ENCODE results near the gene ZC3H10. TPM values are rescaled to one million over a fixed set of nuclear protein-coding genes. Genes with fewer than 3 reads are reported as not detected.
A peak's percentile ranks its signal among the peaks of the same experiment; 100 is the strongest.

The ZC3H10 gene
- total RNA-seq, 1 experiment from 2014 or later = 8.7 TPM

GRCh38 chr12:56105609-56105902 is 12.5 kb upstream of the ZC3H10 start:
- Histone ChIP-seq H3K4me2 (ENCODE audit: low read length) (peak overlapping the region; percentile 93), H3K4me3 (replicated peaks in 1 of 2; ENCODE audit: low read depth in 1 of 2, low read length in 2 of 2) (peak overlapping the region; percentile 88 to 98), H3K9me2 (ENCODE audit: insufficient read depth) (no peaks in the 10 kb centered on the region), H3K9me3 (ENCODE audit: control insufficient read depth in 1 of 2, insufficient read depth in 1 of 2, low read depth in 1 of 2, low read length in 2 of 2) (no peaks in the 10 kb centered on the region), H3K36me3 (ENCODE audit: control insufficient read depth in 1 of 2, insufficient read depth in 2 of 2, low read length in 2 of 2) (peaks cover 36 to 56% of the 10 kb centered on the region in 2 experiments), H2AFZ (ENCODE audit: low read depth, low read length, poor library complexity, severe bottlenecking) (no peak overlapping the region), H3K27me3 (ENCODE audit: insufficient read depth, low read length) (no peaks in the 10 kb centered on the region), H3K9ac (ENCODE audit: low read length) (peak overlapping the region; percentile 100), H3K79me2 (ENCODE audit: insufficient read depth, low read length) (peaks cover 57% of the 10 kb centered on the region), H3K27ac (ENCODE audit: low read depth, low read length) (peak overlapping the region; percentile 94), H4K20me1 (ENCODE audit: insufficient read depth) (peaks cover 7% of the 10 kb centered on the region; the same call in 1 of the 2 replicates), H3K4me1 (ENCODE audit: control insufficient read depth in 1 of 2, insufficient read depth in 2 of 2, low read length in 2 of 2) (peaks cover 9 to 26% of the 10 kb centered on the region in 2 experiments)
- TF ChIP-seq CBX3 (IDR thresholded peaks at IDR 0.05; ENCODE audit: low read depth) (no peak), POLR2AphosphoS5 (IDR thresholded peaks at IDR 0.05; ENCODE audit: low read depth, low read length) (0 out of 2 replicates have a peak, but pooled peaks have one; percentile 1)
- BruUV-seq (replicated peaks) = no TSS peak
- ChIA-PET POLR2A (interaction anchor here (0.6 to 2.6 kb wide), 6 partner anchors 7 to 108 kb away, joined by 3 to 75 read pairs (median 16); partner anchors contain the start of genes ESYT1, RPL41, SUOX and ZC3H10), CTCF (interaction anchor here (0.9 kb wide), 1 partner anchor 367 kb away, joined by 3 read pairs; no protein-coding TSS in a partner anchor), RAD21 (ENCODE audit: low non-redundant PET in 1 of 2, low total read pairs in 2 of 2, uncharacterized antibody in 2 of 2, unreplicated experiment in 2 of 2) (no interaction called here)
- DNase-seq (ENCODE audit: low read depth, low spot score) (no peak), ATAC-seq (no peak)
- intact Hi-C loops (cut with micrococcal nuclease) = loop anchor here (2.0 kb wide), 1 partner anchor 59 kb away; no protein-coding TSS in a partner anchor

- H3K4me2 ChIP-seq (ENCODE audit: low read length) = 0 out of 2 replicates have a peak overlapping the region, but pooled peaks have one; percentile 93
- no peak overlapping the region for H3K9ac ChIP-seq (ENCODE audit: low read length)
- ATAC-seq = no peak
- DNase-seq (ENCODE audit: low read depth, low spot score) = no peak
- no peaks in the 10 kb centered on the region for H3K27me3 ChIP-seq (ENCODE audit: insufficient read depth, low read length)
- peaks cover 9 to 26% of the 10 kb centered on the region in 2 experiments for H3K4me1 ChIP-seq (ENCODE audit: control insufficient read depth in 1 of 2, insufficient read depth in 2 of 2, low read length in 2 of 2)
- no peaks in the 10 kb centered on the region for H3K9me2 ChIP-seq (ENCODE audit: insufficient read depth)
- H3K36me3 ChIP-seq (ENCODE audit: control insufficient read depth in 1 of 2, insufficient read depth in 2 of 2, low read length in 2 of 2) = peaks cover 41 to 67% of the 10 kb centered on the region in 2 experiments
- ChIA-PET CTCF (interaction anchor here (1.2 kb wide), 1 partner anchor 11 kb away, joined by 3 read pairs; the partner anchor contains the start of gene ZC3H10), RAD21 (ENCODE audit: low non-redundant PET in 1 of 2, low total read pairs in 2 of 2, uncharacterized antibody in 2 of 2, unreplicated experiment in 2 of 2) (no interaction called here), POLR2A (interaction anchor here (0.7 kb wide), 1 partner anchor 11 kb away, joined by 3 read pairs; the partner anchor contains the start of gene ZC3H10)
- TF ChIP-seq YY1 (IDR thresholded peaks at IDR 0.05; ENCODE audit: extremely low read depth, insufficient replicate concordance, low read depth, low read length) (no peak), EGR1 (IDR thresholded peaks at IDR 0.05; ENCODE audit: low read depth) (no peak), CEBPB (IDR thresholded peaks at IDR 0.05; ENCODE audit: low read depth) (no peak), EZH2 (IDR thresholded peaks at IDR 0.05) (no peak), POLR2AphosphoS5 (IDR thresholded peaks at IDR 0.05; ENCODE audit: low read depth, low read length) (no peak), ZFX (IDR thresholded peaks at IDR 0.05) (no peak), CBX3 (IDR thresholded peaks at IDR 0.05; ENCODE audit: low read depth) (no peak), REST (IDR thresholded peaks at IDR 0.05; ENCODE audit: low read depth) (no peak), SIN3A (IDR thresholded peaks at IDR 0.05; ENCODE audit: low read depth) (no peak), TCF7L2 (IDR thresholded peaks at IDR 0.05; ENCODE audit: borderline replicate concordance, extremely low read depth, insufficient read depth, insufficient read length) (no peak), POLR2A (IDR thresholded peaks at IDR 0.05; ENCODE audit: borderline replicate concordance, extremely low read depth, insufficient read depth, insufficient read length) (no peak), ELF1 (IDR thresholded peaks at IDR 0.05; ENCODE audit: borderline replicate concordance, low read depth) (no peak), ATF3 (IDR thresholded peaks at IDR 0.05) (no peak), SRF (IDR thresholded peaks at IDR 0.05; ENCODE audit: low read depth) (no peak)
- H3K4me3 ChIP-seq (replicated peaks in 1 of 2; ENCODE audit: low read depth in 1 of 2, low read length in 2 of 2) = no peak overlapping the region
- no peaks in the 10 kb centered on the region for H3K9me3 ChIP-seq (ENCODE audit: control insufficient read depth in 1 of 2, insufficient read depth in 1 of 2, low read depth in 1 of 2, low read length in 2 of 2)
- intact Hi-C loops (cut with micrococcal nuclease) = no loop called here
- peak overlapping the region; percentile 18 for H3K27ac ChIP-seq (ENCODE audit: low read depth, low read length)
- BruUV-seq (replicated peaks) = no TSS peak
- peaks cover 64% of the 10 kb centered on the region for H3K79me2 ChIP-seq (ENCODE audit: insufficient read depth, low read length)
- H4K20me1 ChIP-seq (ENCODE audit: insufficient read depth) = peaks cover 7% of the 10 kb centered on the region; the same call in 1 of the 2 replicates
- no peak overlapping the region for H2AFZ ChIP-seq (ENCODE audit: low read depth, low read length, poor library complexity, severe bottlenecking)
These were observed 10.8 kb upstream of the ZC3H10 start for GRCh38 chr12:56107242-56107641.
